DND-41 (cell line): ENCODE results near the gene MMP11.

ENCODE experiments used
- ATAC-seq: fragments of 200-7000 bp; cut with Tn5 transposase; 3 replicates; pipeline ENCODE4 v1.9.1; 2021; ENCODE audit warnings: low read depth; ENCODE audit not compliant: insufficient read depth
- DNase-seq: peaks from one replicate; pipeline ENCODE4 v3.0.0-alpha.2; 2020
- H2AFZ ChIP-seq: 2 replicates; pipeline ENCODE4 v1.6.0; 2012; ENCODE audit warnings: low read depth, low read length
- H3K27ac ChIP-seq: 2 replicates; pipeline ENCODE4 v1.5.1; 2012; ENCODE audit warnings: low read length, inconsistent platforms
- H3K27me3 ChIP-seq: fragments of 200-600 bp; sonication (generic); 2 replicates; pipeline ENCODE4 v1.6.0; 2012; ENCODE audit warnings: low read length, mild to moderate bottlenecking, inconsistent platforms; ENCODE audit not compliant: insufficient read depth, poor library complexity
- H3K36me3 ChIP-seq: 2 replicates; pipeline ENCODE4 v1.5.1; 2012; ENCODE audit warnings: low read length, inconsistent platforms; ENCODE audit not compliant: insufficient read depth
- H3K4me1 ChIP-seq: 2 replicates; pipeline ENCODE4 v1.5.1; 2012; ENCODE audit warnings: mild to moderate bottlenecking, low read length; ENCODE audit not compliant: insufficient read depth
- H3K4me2 ChIP-seq: 2 replicates; pipeline ENCODE4 v1.6.0; 2012; ENCODE audit warnings: mild to moderate bottlenecking, moderate library complexity, low read length, inconsistent platforms; ENCODE audit not compliant: insufficient read depth
- H3K4me3 ChIP-seq, 2 experiments: fragments of 200-600 bp in 1 of 2; shearing (Covaris generic) in 1 of 2; 2 replicates each; pipeline ENCODE4 v1.5.1; 2012 to 2016; ENCODE audit warnings: inconsistent platforms in 2 of 2, low read length in 2 of 2, mild to moderate bottlenecking in 2 of 2, low read depth in 1 of 2, moderate library complexity in 1 of 2
- H3K79me2 ChIP-seq: 2 replicates; pipeline ENCODE4 v1.6.0; 2012; ENCODE audit warnings: low read length, inconsistent platforms; ENCODE audit not compliant: insufficient read depth
- H3K9ac ChIP-seq: 2 replicates; pipeline ENCODE4 v1.6.0; 2012; ENCODE audit warnings: low read depth, mild to moderate bottlenecking, inconsistent platforms, low read length, moderate library complexity
- H3K9me3 ChIP-seq: 2 replicates; pipeline ENCODE4 v1.5.1; 2012; ENCODE audit warnings: low read length, moderate library complexity, mild to moderate bottlenecking, inconsistent platforms; ENCODE audit not compliant: insufficient read depth, severe bottlenecking
- H4K20me1 ChIP-seq: 2 replicates; pipeline ENCODE4 v1.6.0; 2012; ENCODE audit warnings: low read length; ENCODE audit not compliant: insufficient read depth
- CTCF ChIP-seq: IDR thresholded peaks from 2 replicates; pipeline ENCODE4 v1.5.1; 2012; ENCODE audit warnings: borderline replicate concordance, low read length, moderate library complexity, mild to moderate bottlenecking; ENCODE audit not compliant: poor library complexity, severe bottlenecking; ENCODE audit errors: extremely low read depth
- EZH2 ChIP-seq: IDR thresholded peaks from 3 replicates; pipeline ENCODE4 v1.6.1; 2012; ENCODE audit warnings: borderline replicate concordance, low read depth, mild to moderate bottlenecking, moderate library complexity, low read length, inconsistent platforms; ENCODE audit not compliant: severe bottlenecking

The MMP11 gene

GRCh38 chr22:23828800-23829680 is 56.4 kb downstream of the MMP11 start:
- no peak overlapping the region for H3K4me3 ChIP-seq

GRCh38 chr22:23829845-23830372 is 57.3 kb downstream of the MMP11 start:
- Histone ChIP-seq H3K4me2 (no peak overlapping the region), H3K4me1 (peaks cover 27% of the 10 kb centered on the region), H3K36me3 (peaks cover 91% of the 10 kb centered on the region), H4K20me1 (peaks cover 47% of the 10 kb centered on the region), H3K79me2 (peaks cover 38% of the 10 kb centered on the region), H3K9ac (no peak overlapping the region), H3K9me3 (no peaks in the 10 kb centered on the region), H2AFZ (no peak overlapping the region), H3K4me3 (no peak overlapping the region), H3K27me3 (no peaks in the 10 kb centered on the region), H3K27ac (no peak overlapping the region)
- ATAC-seq (no peak), DNase-seq (no peak)
- TF ChIP-seq CTCF (no peak), EZH2 (no peak)

More at GRCh38 chr22:23828800-23829680, 56.4 kb downstream of the MMP11 start:
- H2AFZ ChIP-seq = no peak overlapping the region
- H3K36me3 ChIP-seq = peaks cover 94% of the 10 kb centered on the region
- H3K4me1 ChIP-seq = peaks cover 31% of the 10 kb centered on the region
- no peak overlapping the region; the same call in 1 of the 2 replicates for H3K27ac ChIP-seq
- peaks cover 42% of the 10 kb centered on the region for H4K20me1 ChIP-seq
- no peak for TF ChIP-seq CTCF
- TF ChIP-seq EZH2 = no peak
- H3K9ac ChIP-seq = no peak overlapping the region
- no peaks in the 10 kb centered on the region for H3K27me3 ChIP-seq
- peaks cover 38% of the 10 kb centered on the region for H3K79me2 ChIP-seq
- H3K4me2 ChIP-seq = no peak overlapping the region
- H3K9me3 ChIP-seq = no peaks in the 10 kb centered on the region
- DNase-seq (no peak), ATAC-seq (no peak)

- TF ChIP-seq CTCF = no peak
- no peak for TF ChIP-seq EZH2
- H3K4me1 ChIP-seq = peaks cover 14% of the 10 kb centered on the region
- H3K9ac ChIP-seq = no peak overlapping the region
- no peak for DNase-seq
- no peak overlapping the region for H3K27ac ChIP-seq
- peaks cover 52% of the 10 kb centered on the region for H4K20me1 ChIP-seq
- peaks cover 91% of the 10 kb centered on the region for H3K36me3 ChIP-seq
- peaks cover 38% of the 10 kb centered on the region for H3K79me2 ChIP-seq
- H3K27me3 ChIP-seq = no peaks in the 10 kb centered on the region
- no peaks in the 10 kb centered on the region for H3K9me3 ChIP-seq
- H3K4me2 ChIP-seq = no peak overlapping the region
- H3K4me3 ChIP-seq = no peak overlapping the region
- no peak overlapping the region for H2AFZ ChIP-seq
- ATAC-seq = no peak
Observed at GRCh38 chr22:23831261-23831660, 58.6 kb downstream of the MMP11 start.
